HUES64 (cell line): ENCODE results near the gene MMP24OS.
"Not testable (repeated sequence)": the region's sequence is repeated elsewhere in the genome, so short reads cannot be mapped to it uniquely, and the experiment has no call there.

Experiments used
- H3K27ac ChIP-seq: 2 replicates; pipeline ENCODE4 v1.7.0; 2013; ENCODE audit warnings: low read depth, low read length, inconsistent platforms
- H3K27me3 ChIP-seq: 2 replicates; pipeline ENCODE4 v1.6.1; 2013; ENCODE audit warnings: mild to moderate bottlenecking, low read length; ENCODE audit not compliant: insufficient read depth
- H3K36me3 ChIP-seq: 2 replicates; pipeline ENCODE4 v1.6.1; 2013; ENCODE audit warnings: mild to moderate bottlenecking, low read length; ENCODE audit not compliant: insufficient read depth
- H3K4me1 ChIP-seq: 2 replicates; pipeline ENCODE4 v1.6.1; 2013; ENCODE audit warnings: mild to moderate bottlenecking, low read length, moderate library complexity; ENCODE audit not compliant: insufficient read depth
- H3K4me3 ChIP-seq: 2 replicates; pipeline ENCODE4 v1.5.1; 2013; ENCODE audit warnings: mild to moderate bottlenecking, low read length, moderate library complexity
- H3K9ac ChIP-seq: 2 replicates; pipeline ENCODE4 v1.6.1; 2013; ENCODE audit warnings: mild to moderate bottlenecking, low read depth, low read length
- H3K9me3 ChIP-seq: 2 replicates; pipeline ENCODE4 v1.6.1; 2013; ENCODE audit warnings: low read depth, low read length; ENCODE audit not compliant: insufficient read depth
- WGBS: fragments of 150-250, 120-280 bp; methylation state at CpG from one replicate; pipeline ENCODE4 v1.1.7; 2013; ENCODE audit warnings: missing lambda C conversion rate; 5-methylcytosine and 5-hydroxymethylcytosine counted together

The MMP24OS gene

GRCh38 chr20:35254448-35254999 is 23.4 kb downstream of the MMP24OS start:
- Histone ChIP-seq H3K27ac (no peak overlapping the region), H3K27me3 (no peaks in the 10 kb centered on the region), H3K9me3 (no peaks in the 10 kb centered on the region), H3K9ac (no peak overlapping the region), H3K4me1 (peaks cover 8% of the 10 kb centered on the region), H3K4me3 (no peak overlapping the region), H3K36me3 (peaks cover 20% of the 10 kb centered on the region; the same call in 1 of the 2 replicates)
- 95% methylated on average over 12 of the region's 12 CpGs for WGBS

- peaks cover 3% of the 10 kb centered on the region; the same call in 1 of the 2 replicates for H3K4me1 ChIP-seq
- H3K9ac ChIP-seq, result no peak overlapping the region
- WGBS, result 75% methylated on average over 3 of the region's 3 CpGs
- no peak overlapping the region for H3K4me3 ChIP-seq
- H3K27ac ChIP-seq, result no peak overlapping the region
- H3K36me3 ChIP-seq, result peaks cover 20% of the 10 kb centered on the region; the same call in 1 of the 2 replicates
- no peaks in the 10 kb centered on the region for H3K9me3 ChIP-seq
- no peaks in the 10 kb centered on the region for H3K27me3 ChIP-seq
These were observed 24.9 kb downstream of the MMP24OS start for GRCh38 chr20:35253010-35253409.

GRCh38 chr20:35252598-35252997 is 25.3 kb downstream of the MMP24OS start:
- not testable (repeated sequence) for H3K4me1 ChIP-seq, H3K9me3 ChIP-seq, H3K4me3 ChIP-seq, H3K27ac ChIP-seq, H3K9ac ChIP-seq, H3K27me3 ChIP-seq
- 93% methylated on average over 2 of the region's 2 CpGs for WGBS
- H3K36me3 ChIP-seq, result peaks cover 20% of the 10 kb centered on the region; the same call in 1 of the 2 replicates

- no peaks in the 10 kb centered on the region for H3K9me3 ChIP-seq
- H3K27me3 ChIP-seq, result no peaks in the 10 kb centered on the region
- H3K27ac ChIP-seq, result no peak overlapping the region
- no peak overlapping the region for H3K4me3 ChIP-seq
- 68% methylated on average over 2 of the region's 2 CpGs for WGBS
- peaks cover 20% of the 10 kb centered on the region; the same call in 1 of the 2 replicates for H3K36me3 ChIP-seq
- H3K4me1 ChIP-seq, result peaks cover 3% of the 10 kb centered on the region; the same call in 1 of the 2 replicates
- no peak overlapping the region for H3K9ac ChIP-seq
These were observed 25.9 kb downstream of the MMP24OS start for GRCh38 chr20:35252037-35252461.

GRCh38 chr20:35251613-35251940 is 26.3 kb downstream of the MMP24OS start:
- H3K36me3 ChIP-seq, result peaks cover 20% of the 10 kb centered on the region; the same call in 1 of the 2 replicates
- no peak overlapping the region for H3K9ac ChIP-seq
- no peak overlapping the region for H3K27ac ChIP-seq
- H3K27me3 ChIP-seq, result no peaks in the 10 kb centered on the region
- H3K4me3 ChIP-seq, result no peak overlapping the region
- 96% methylated on average over 2 of the region's 2 CpGs for WGBS
- peaks cover 3% of the 10 kb centered on the region; the same call in 1 of the 2 replicates for H3K4me1 ChIP-seq
- no peaks in the 10 kb centered on the region for H3K9me3 ChIP-seq

- Histone ChIP-seq H3K9me3 (no peaks in the 10 kb centered on the region), H3K27me3 (no peaks in the 10 kb centered on the region), H3K4me1 (peaks cover 3% of the 10 kb centered on the region; the same call in 1 of the 2 replicates), H3K36me3 (peaks cover 8% of the 10 kb centered on the region; the same call in 1 of the 2 replicates), H3K27ac (no peak overlapping the region), H3K4me3 (no peak overlapping the region), H3K9ac (no peak overlapping the region)
- 88% methylated on average over 9 of the region's 9 CpGs for WGBS
These were observed 29.1 kb downstream of the MMP24OS start for GRCh38 chr20:35248641-35249475.

- peaks cover 3% of the 10 kb centered on the region; the same call in 1 of the 2 replicates for H3K4me1 ChIP-seq
- no peaks in the 10 kb centered on the region for H3K27me3 ChIP-seq
- no peak overlapping the region for H3K9ac ChIP-seq
- peaks cover 4% of the 10 kb centered on the region; the same call in 1 of the 2 replicates for H3K36me3 ChIP-seq
- no peak overlapping the region for H3K4me3 ChIP-seq
- WGBS, result 89% methylated on average over 12 of the region's 12 CpGs
- H3K27ac ChIP-seq, result no peak overlapping the region
- no peaks in the 10 kb centered on the region for H3K9me3 ChIP-seq
These were observed 31.2 kb downstream of the MMP24OS start for GRCh38 chr20:35246723-35247122.

- no peak overlapping the region for H3K27ac ChIP-seq
- no peak overlapping the region for H3K9ac ChIP-seq
- H3K36me3 ChIP-seq, result no peaks in the 10 kb centered on the region
- no peaks in the 10 kb centered on the region for H3K9me3 ChIP-seq
- no peak overlapping the region for H3K4me3 ChIP-seq
- 89% methylated on average over 2 of the region's 2 CpGs for WGBS
- no peaks in the 10 kb centered on the region for H3K27me3 ChIP-seq
- H3K4me1 ChIP-seq, result peaks cover 9% of the 10 kb centered on the region; the same call in 1 of the 2 replicates
These were observed 33.9 kb downstream of the MMP24OS start for GRCh38 chr20:35243986-35244385.

GRCh38 chr20:35243317-35243716 is 34.6 kb downstream of the MMP24OS start:
- Histone ChIP-seq H3K27ac (no peak overlapping the region), H3K9me3 (no peaks in the 10 kb centered on the region), H3K36me3 (no peaks in the 10 kb centered on the region), H3K4me1 (peaks cover 9% of the 10 kb centered on the region; the same call in 1 of the 2 replicates), H3K9ac (no peak overlapping the region), H3K27me3 (no peaks in the 10 kb centered on the region), H3K4me3 (no peak overlapping the region)
- 75% methylated on average over 2 of the region's 2 CpGs for WGBS

GRCh38 chr20:35240811-35241293 is 37.1 kb downstream of the MMP24OS start:
- H3K4me1 ChIP-seq, result peaks cover 9% of the 10 kb centered on the region; the same call in 1 of the 2 replicates
- 88% methylated on average over 2 of the region's 2 CpGs for WGBS
- H3K27me3 ChIP-seq, result no peaks in the 10 kb centered on the region
- H3K9me3 ChIP-seq, result no peaks in the 10 kb centered on the region
- no peaks in the 10 kb centered on the region for H3K36me3 ChIP-seq
- H3K4me3 ChIP-seq, result no peak overlapping the region
- H3K27ac ChIP-seq, result no peak overlapping the region
- H3K9ac ChIP-seq, result no peak overlapping the region

- no peaks in the 10 kb centered on the region for H3K9me3 ChIP-seq
- peaks cover 9% of the 10 kb centered on the region; the same call in 1 of the 2 replicates for H3K4me1 ChIP-seq
- WGBS, result 80% methylated on average over 5 of the region's 5 CpGs
These were observed 37.7 kb downstream of the MMP24OS start for GRCh38 chr20:35240083-35240810.

More at GRCh38 chr20:35240083-35240810, 37.7 kb downstream of the MMP24OS start:
- no peaks in the 10 kb centered on the region for H3K36me3 ChIP-seq
- no peak overlapping the region for H3K9ac ChIP-seq
- no peak overlapping the region for H3K27ac ChIP-seq
- no peak overlapping the region for H3K4me3 ChIP-seq
- no peaks in the 10 kb centered on the region for H3K27me3 ChIP-seq
